ENCODE results near the gene EMP2.

EMP2 gene

GRCh38 chr16:10610499-10611184 is 30.2 kb upstream of the EMP2 start:
- Histone ChIP-seq H3K36me3 (ENCODE audit: low read depth) (no peaks in the 10 kb centered on the region), H3K27ac (ENCODE audit: poor library complexity, severe bottlenecking) (no peak overlapping the region), H3K4me1 (ENCODE audit: insufficient read depth, poor library complexity, severe bottlenecking) (peaks cover 11% of the 10 kb centered on the region), H3K4me3 (ENCODE audit: severe bottlenecking) (no peak overlapping the region), H3K27me3 (ENCODE audit: insufficient read depth, poor library complexity, severe bottlenecking) (no peaks in the 10 kb centered on the region), H3K9me3 (ENCODE audit: severe bottlenecking) (no peaks in the 10 kb centered on the region)
- TF ChIP-seq, protein P1, sequence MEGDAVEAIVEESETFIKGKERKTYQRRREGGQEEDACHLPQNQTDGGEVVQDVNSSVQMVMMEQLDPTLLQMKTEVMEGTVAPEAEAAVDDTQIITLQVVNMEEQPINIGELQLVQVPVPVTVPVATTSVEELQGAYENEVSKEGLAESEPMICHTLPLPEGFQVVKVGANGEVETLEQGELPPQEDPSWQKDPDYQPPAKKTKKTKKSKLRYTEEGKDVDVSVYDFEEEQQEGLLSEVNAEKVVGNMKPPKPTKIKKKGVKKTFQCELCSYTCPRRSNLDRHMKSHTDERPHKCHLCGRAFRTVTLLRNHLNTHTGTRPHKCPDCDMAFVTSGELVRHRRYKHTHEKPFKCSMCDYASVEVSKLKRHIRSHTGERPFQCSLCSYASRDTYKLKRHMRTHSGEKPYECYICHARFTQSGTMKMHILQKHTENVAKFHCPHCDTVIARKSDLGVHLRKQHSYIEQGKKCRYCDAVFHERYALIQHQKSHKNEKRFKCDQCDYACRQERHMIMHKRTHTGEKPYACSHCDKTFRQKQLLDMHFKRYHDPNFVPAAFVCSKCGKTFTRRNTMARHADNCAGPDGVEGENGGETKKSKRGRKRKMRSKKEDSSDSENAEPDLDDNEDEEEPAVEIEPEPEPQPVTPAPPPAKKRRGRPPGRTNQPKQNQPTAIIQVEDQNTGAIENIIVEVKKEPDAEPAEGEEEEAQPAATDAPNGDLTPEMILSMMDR (IDR thresholded peaks at IDR 0.05; ENCODE audit: poor library complexity, severe bottlenecking) = no peak
- no peak for ATAC-seq (ENCODE audit: low read depth)
- DNase-seq (ENCODE audit: low spot score) = no peak

- Histone ChIP-seq H3K9me3 (ENCODE audit: severe bottlenecking) (no peaks in the 10 kb centered on the region), H3K27me3 (ENCODE audit: insufficient read depth, poor library complexity, severe bottlenecking) (no peaks in the 10 kb centered on the region), H3K36me3 (ENCODE audit: low read depth) (no peaks in the 10 kb centered on the region), H3K4me3 (ENCODE audit: severe bottlenecking) (no peak overlapping the region), H3K4me1 (ENCODE audit: insufficient read depth, poor library complexity, severe bottlenecking) (peaks cover 11% of the 10 kb centered on the region), H3K27ac (ENCODE audit: poor library complexity, severe bottlenecking) (no peak overlapping the region)
- no peak for DNase-seq (ENCODE audit: low spot score)
- ATAC-seq (ENCODE audit: low read depth) = peak; percentile 90
- TF ChIP-seq, protein P1 (IDR thresholded peaks at IDR 0.05; ENCODE audit: poor library complexity, severe bottlenecking) = no peak
Observed at GRCh38 chr16:10609402-10609774, 29.0 kb upstream of the EMP2 start.

DNA sequence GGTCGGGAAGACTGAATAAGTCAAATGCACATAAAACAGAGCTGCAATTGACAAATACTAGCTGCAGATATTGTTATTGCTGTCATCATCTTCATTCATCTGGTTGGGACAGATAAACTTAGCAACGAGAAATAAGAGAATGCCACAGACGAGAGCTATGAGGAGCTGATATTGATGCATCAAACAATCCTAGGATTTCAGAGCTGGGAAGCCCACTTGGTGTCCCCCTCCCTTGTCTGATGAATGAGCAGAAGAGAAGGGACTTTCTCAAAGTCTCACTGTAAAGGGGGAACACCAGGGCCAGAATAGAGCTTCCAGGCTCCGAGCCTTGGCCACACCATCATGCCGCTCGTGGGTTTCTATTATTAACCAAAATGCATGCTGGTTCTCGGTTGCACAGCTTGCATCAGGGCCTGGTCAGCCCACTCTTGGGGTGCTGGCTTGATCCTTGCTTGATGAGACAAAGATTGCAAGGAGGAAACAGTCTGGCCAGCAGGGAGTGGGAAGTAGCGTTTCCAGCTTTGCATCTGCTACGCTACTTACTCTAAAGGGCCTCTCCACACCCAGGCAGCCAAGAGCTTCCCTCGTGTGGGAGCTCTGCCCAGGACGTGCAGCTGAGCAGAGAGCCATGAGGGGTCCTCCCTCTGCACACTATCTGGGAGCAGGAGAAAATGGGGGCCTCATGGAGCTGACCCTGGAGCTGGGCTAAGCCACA is 28.4 kb upstream of the EMP2 start:
- DNase-seq (ENCODE audit: low spot score) (no peak), ATAC-seq (ENCODE audit: low read depth) (peak; percentile 49; the same call in 2 of the 3 replicates)
- Histone ChIP-seq H3K27ac (ENCODE audit: poor library complexity, severe bottlenecking) (no peak overlapping the region), H3K4me1 (ENCODE audit: insufficient read depth, poor library complexity, severe bottlenecking) (peaks cover 11% of the 10 kb centered on the region), H3K4me3 (ENCODE audit: severe bottlenecking) (no peak overlapping the region), H3K27me3 (ENCODE audit: insufficient read depth, poor library complexity, severe bottlenecking) (no peaks in the 10 kb centered on the region), H3K36me3 (ENCODE audit: low read depth) (no peaks in the 10 kb centered on the region), H3K9me3 (ENCODE audit: severe bottlenecking) (no peaks in the 10 kb centered on the region)
- TF ChIP-seq, protein P1 (IDR thresholded peaks at IDR 0.05; ENCODE audit: poor library complexity, severe bottlenecking) = no peak

DNA sequence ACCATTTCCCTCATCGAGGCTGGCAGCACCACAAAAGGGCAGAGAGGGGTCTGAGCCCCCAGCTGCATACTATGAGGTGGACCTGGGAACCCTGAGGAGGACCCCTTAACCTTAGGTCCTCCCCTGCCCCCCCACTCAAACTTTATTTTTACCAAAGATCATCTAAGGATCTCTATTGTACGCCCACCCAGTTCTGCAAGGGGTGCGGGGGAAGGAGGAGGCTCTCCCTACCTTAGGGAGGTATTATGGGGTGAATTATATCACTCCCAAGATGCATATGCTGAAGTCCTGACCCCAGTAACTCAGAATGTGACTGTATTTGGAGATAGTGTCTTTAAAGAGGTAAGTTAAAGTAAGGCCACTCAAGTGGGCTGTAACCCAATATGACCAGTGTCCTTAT is 26.8 kb upstream of the EMP2 start:
- ATAC-seq (ENCODE audit: low read depth) = no peak

More for the DNA sequence above, 26.8 kb upstream of the EMP2 start:
- no peaks in the 10 kb centered on the region for H3K36me3 ChIP-seq (ENCODE audit: low read depth)
- no peak overlapping the region for H3K27ac ChIP-seq (ENCODE audit: poor library complexity, severe bottlenecking)
- no peak overlapping the region for H3K4me3 ChIP-seq (ENCODE audit: severe bottlenecking)
- no peak for DNase-seq (ENCODE audit: low spot score)
- peaks cover 11% of the 10 kb centered on the region for H3K4me1 ChIP-seq (ENCODE audit: insufficient read depth, poor library complexity, severe bottlenecking)
- TF ChIP-seq, protein P1 (IDR thresholded peaks at IDR 0.05; ENCODE audit: poor library complexity, severe bottlenecking) = no peak
- H3K27me3 ChIP-seq (ENCODE audit: insufficient read depth, poor library complexity, severe bottlenecking) = no peaks in the 10 kb centered on the region
- no peaks in the 10 kb centered on the region for H3K9me3 ChIP-seq (ENCODE audit: severe bottlenecking)
